Stimulated activated CD8-positive, alpha-beta memory T cell treated with anti-CD3 and anti-CD28 coated beads, Interleukin-15, amount 100 ng/mL, for 48 hours (primary cell): ENCODE data around the gene SUB1.

Experiments
- DNase-seq, 2 donors: peaks; one replicate each; pipeline ENCODE4 v3.0.0-alpha.2; 2020; ENCODE audit warnings: low read depth in 2 of 2

SUB1 gene

DNA sequence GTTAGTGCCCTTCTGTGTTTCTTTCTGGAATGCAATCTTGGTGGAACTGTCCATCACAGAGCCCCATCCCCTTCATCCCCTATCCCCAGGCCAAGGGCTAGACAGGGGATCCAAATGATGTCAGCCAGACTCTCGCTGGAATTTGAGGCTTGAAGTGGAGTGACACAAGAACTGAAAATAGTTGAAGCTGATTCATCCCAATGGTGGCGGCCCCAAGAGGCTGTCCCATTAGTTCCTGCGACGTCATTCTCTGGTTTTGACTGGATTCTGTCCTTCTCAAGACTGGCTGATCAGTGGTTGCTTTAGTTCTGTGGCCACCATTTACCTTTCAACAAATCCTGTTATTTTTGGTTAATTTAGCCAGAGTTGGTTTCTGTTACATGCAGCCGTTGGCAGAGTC lies 59.9 kb downstream of the SUB1 start:
- DNase-seq = peak in 1 of 2 donors; percentile 0

DNA sequence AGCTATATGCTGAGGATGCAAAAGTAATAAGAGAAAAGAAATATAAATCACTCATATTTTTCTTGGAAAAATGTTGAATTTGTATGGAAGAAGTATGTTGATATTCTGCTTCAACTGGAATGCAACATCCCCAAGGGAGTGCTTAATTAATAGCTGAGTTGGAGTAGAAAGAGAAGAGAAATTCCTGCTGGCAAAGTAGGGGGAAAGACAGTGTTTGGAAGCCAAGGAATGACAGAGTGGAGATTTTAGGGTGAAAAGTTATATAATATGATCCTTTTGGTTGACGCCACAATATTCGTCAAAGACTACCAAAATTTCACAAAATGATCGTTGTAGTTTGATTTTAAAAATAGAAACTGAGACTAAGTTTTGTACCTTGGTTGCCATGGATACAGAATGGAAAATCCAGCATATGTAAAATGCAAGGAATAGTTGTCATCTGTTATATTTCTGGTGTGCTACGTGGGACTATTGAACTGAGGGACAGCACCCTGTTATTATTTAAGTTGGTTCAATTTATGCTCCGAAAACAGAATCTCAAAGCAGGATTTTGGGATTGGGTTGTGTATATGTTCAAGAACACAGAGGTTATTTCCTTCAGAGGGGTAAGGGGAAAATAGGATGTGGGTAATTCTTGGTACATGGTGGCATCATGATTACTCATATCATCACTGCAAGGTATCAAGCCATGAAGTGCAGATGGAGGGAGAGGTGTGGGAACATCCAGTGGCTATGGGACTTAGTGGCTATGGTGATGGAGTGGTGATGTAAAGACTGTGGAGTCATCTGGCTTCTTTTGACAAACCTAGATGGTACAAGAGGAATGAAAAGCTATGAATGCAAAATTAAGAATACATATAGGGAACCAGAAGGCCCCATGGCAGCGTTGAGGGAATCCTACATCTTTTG lies 61.0 kb downstream of the SUB1 start:
- DNase-seq = no peak

DNA sequence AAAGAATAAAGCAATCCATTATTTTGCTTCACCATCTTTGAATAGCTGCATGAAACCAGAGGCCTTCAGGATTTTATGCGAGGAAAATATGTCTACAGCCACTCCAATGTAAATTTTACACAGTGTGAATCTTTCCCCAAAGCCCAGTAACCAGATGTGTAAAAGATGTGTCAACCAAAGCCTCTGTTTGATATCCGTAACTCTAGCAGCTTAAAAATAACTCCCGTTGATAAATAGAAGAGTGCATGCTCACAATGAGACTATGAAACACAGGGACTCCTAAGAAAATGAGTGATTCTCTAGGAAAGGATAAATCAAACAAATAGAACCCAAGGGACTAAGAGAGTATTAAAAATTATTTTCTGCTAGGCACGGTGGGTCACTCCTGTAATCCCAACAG lies 65.7 kb downstream of the SUB1 start:
- no peak for DNase-seq

DNA sequence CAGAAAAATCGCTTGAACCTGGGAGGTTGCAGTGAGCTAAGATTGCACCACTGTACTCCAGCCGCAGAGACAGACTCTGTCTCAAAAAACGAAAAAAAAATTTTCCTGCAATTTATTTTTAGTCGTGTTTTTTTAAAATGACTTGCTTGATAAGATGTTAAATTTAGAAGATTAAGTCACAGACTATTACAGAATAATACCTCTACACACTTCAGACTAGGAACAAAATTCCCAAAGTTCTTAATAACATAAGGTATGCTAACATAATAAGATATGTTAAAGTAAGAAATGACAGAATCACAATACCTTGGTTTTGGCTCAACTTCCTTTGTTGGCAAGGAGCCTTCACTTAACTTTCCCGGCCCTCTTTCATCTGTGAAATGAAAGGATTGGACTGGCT lies 66.3 kb downstream of the SUB1 start:
- no peak for DNase-seq
